Sigmoid colon (tissue), 4 donors: ENCODE measurements around the gene MSRB2.

Source experiments
- CTCF ChIP-seq, 4 experiments: fragments of 450-650 bp in 3 of 4; fragments of 200-600 bp in 1 of 4; IDR thresholded peaks; one replicate each; pipeline ENCODE4 v1.5.1; 2016 to 2019; ENCODE audit warnings: antibody characterized with exemption in 4 of 4, mild to moderate bottlenecking in 3 of 4, moderate library complexity in 2 of 4
- EP300 ChIP-seq, 4 donors: sonication (generic); formaldehyde crosslinking; IDR thresholded peaks; one replicate each; pipeline ENCODE4 v1.6.1; 2017; ENCODE audit warnings: antibody characterized with exemption in 4 of 4
- POLR2A ChIP-seq, 2 donors: fragments of 450-650 bp; IDR thresholded peaks; one replicate each; pipeline ENCODE4 v1.6.1; 2016; ENCODE audit warnings: antibody characterized with exemption in 2 of 2, mild to moderate bottlenecking in 2 of 2, moderate library complexity in 2 of 2

GRCh38 chr10:23081891-23082290, 13.5 kb upstream of the MSRB2 start:
- TF ChIP-seq EP300 (IDR thresholded peaks at IDR 0.05) (no peak), CTCF (IDR thresholded peaks at IDR 0.05) (no peak), POLR2A (IDR thresholded peaks at IDR 0.05) (no peak)
